Measurements from ENCODE around the gene CYP4F12.
A peak's percentile ranks its signal among the peaks of the same experiment; 100 is the strongest.

The CYP4F12 gene

DNA sequence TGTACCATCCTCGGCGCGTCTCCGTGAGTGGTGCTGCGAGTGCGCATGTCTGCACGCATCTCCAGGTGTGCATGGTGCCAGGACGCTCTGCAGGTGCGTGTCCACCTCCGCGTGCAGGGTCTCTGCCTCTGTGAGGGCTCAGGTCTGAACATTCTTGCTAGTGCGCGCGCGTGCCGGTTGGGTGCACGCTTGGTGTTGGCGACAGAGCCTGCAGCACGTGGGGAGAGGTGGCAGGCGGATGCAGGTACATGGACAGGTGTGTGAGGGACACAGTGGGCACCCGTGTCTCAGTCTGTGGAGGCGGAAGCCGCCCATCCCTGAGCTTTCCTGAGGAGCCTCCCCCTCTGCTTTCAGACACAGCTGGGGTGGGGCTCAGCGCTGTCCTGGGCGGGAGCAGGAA lies 50.1 kb downstream of the CYP4F12 start:
- Histone ChIP-seq H2AFZ (ENCODE audit: low read length) (no peak overlapping the region), H3K4me3 (ENCODE audit: low read length in 2 of 2) (peak overlapping the region in 1 of 2 donors; percentile 49), H3K23ac (ENCODE audit: low read depth, low read length, poor library complexity) (no peak overlapping the region), H3K79me1 (ENCODE audit: low read depth, low read length) (no peaks in the 10 kb centered on the region), H2AK5ac (ENCODE audit: low read depth, low read length) (no peak overlapping the region), H3K4me1 (ENCODE audit: control insufficient read depth in 2 of 2, insufficient read depth in 1 of 2, low read depth in 1 of 2, low read length in 2 of 2) (no peaks in the 10 kb centered on the region), H3K14ac (ENCODE audit: low read length) (no peak overlapping the region), H2BK15ac (ENCODE audit: low read length) (no peak overlapping the region), H4K91ac (ENCODE audit: low read depth, low read length, poor library complexity) (no peak overlapping the region), H3K36me3 (replicated peaks in 1 of 2; ENCODE audit: control insufficient read depth in 2 of 2, insufficient read depth in 2 of 2, low read length in 2 of 2) (no peaks in the 10 kb centered on the region), H3K18ac (ENCODE audit: low read length) (no peak overlapping the region), H2BK12ac (ENCODE audit: low read length) (no peak overlapping the region), H4K8ac (ENCODE audit: low read depth, low read length) (peak overlapping the region; percentile 57), H3K9ac (ENCODE audit: low read depth, low read length, poor library complexity) (no peak overlapping the region), H3K27ac (replicated peaks; ENCODE audit: low read length) (no peak overlapping the region), H2BK5ac (ENCODE audit: low read length) (no peak overlapping the region), H3K27me3 (ENCODE audit: control insufficient read depth in 3 of 3, insufficient read depth in 3 of 3, low read depth in 1 of 3, low read length in 3 of 3) (no peaks in the 10 kb centered on the region), H3K9me3 (replicated peaks in 1 of 2; ENCODE audit: control insufficient read depth in 2 of 2, insufficient read depth in 1 of 2, low read depth in 1 of 2, low read length in 2 of 2) (peaks cover 0 to 39% of the 10 kb centered on the region in 2 donors), H3K4me2 (ENCODE audit: insufficient read depth, low read length, poor library complexity, severe bottlenecking) (no peak overlapping the region), H2BK120ac (ENCODE audit: low read depth, low read length) (no peak overlapping the region), H3K4ac (ENCODE audit: low read length) (no peak overlapping the region)
- no CpG with 5 or more reads among the region's 25 CpGs for WGBS, 2 donors (ENCODE audit: extremely low coverage in 2 of 2, insufficient read length in 2 of 2, insufficient replicate concordance in 1 of 2)
- DNase-seq (ENCODE audit: low spot score), result no peak

DNA sequence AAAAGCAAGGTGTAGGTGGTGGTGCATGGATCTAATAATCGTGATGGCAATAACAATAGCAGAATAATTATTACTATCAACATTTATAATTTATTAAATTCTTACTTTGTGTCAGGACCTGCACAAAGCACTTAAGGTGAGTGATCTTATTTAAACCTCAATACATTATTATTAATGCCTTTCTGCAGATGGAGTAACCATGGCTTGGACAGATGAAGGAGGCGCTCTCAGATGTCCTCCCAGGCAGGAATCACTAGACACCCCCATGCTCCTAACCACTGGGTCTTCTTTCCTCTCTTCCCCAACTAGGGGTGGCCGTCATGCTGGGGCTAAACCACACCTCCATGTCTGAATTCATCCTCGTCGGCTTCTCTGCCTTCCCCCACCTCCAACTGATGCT lies 54.8 kb downstream of the CYP4F12 start, which contains the start of gene OR10H2:
OR10H2 (plus strand) TSS at position 301 of the 400 bp plus-strand sequence; CDS start at position 321, 20 bp downstream.
- Histone ChIP-seq H3K27me3 (ENCODE audit: control insufficient read depth in 3 of 3, insufficient read depth in 3 of 3, low read depth in 1 of 3, low read length in 3 of 3) (no peaks in the 10 kb centered on the region), H2BK15ac (ENCODE audit: low read length) (no peak within 1 kb of the TSS), H2AK5ac (ENCODE audit: low read depth, low read length) (no peak within 1 kb of the TSS), H3K79me1 (ENCODE audit: low read depth, low read length) (no peaks in the 10 kb centered on the region), H3K4me2 (ENCODE audit: insufficient read depth, low read length, poor library complexity, severe bottlenecking) (no peak within 1 kb of the TSS), H3K4me1 (ENCODE audit: control insufficient read depth in 2 of 2, insufficient read depth in 1 of 2, low read depth in 1 of 2, low read length in 2 of 2) (no peaks in the 10 kb centered on the region), H3K14ac (ENCODE audit: low read length) (no peak within 1 kb of the TSS), H3K27ac (replicated peaks; ENCODE audit: low read length) (no peak within 1 kb of the TSS), H2BK5ac (ENCODE audit: low read length) (no peak within 1 kb of the TSS), H2AFZ (ENCODE audit: low read length) (no peak within 1 kb of the TSS), H3K23ac (ENCODE audit: low read depth, low read length, poor library complexity) (no peak within 1 kb of the TSS), H3K4ac (ENCODE audit: low read length) (no peak within 1 kb of the TSS), H3K9me3 (replicated peaks in 1 of 2; ENCODE audit: control insufficient read depth in 2 of 2, insufficient read depth in 1 of 2, low read depth in 1 of 2, low read length in 2 of 2) (peaks cover 0 to 33% of the 10 kb centered on the region in 2 donors), H3K18ac (ENCODE audit: low read length) (no peak within 1 kb of the TSS), H3K9ac (ENCODE audit: low read depth, low read length, poor library complexity) (no peak within 1 kb of the TSS), H3K4me3 (ENCODE audit: low read length in 2 of 2) (peak within 1 kb of the TSS in 1 of 2 donors; percentile 68), H2BK120ac (ENCODE audit: low read depth, low read length) (no peak within 1 kb of the TSS), H2BK12ac (ENCODE audit: low read length) (no peak within 1 kb of the TSS), H4K91ac (ENCODE audit: low read depth, low read length, poor library complexity) (no peak within 1 kb of the TSS), H3K36me3 (replicated peaks in 1 of 2; ENCODE audit: control insufficient read depth in 2 of 2, insufficient read depth in 2 of 2, low read length in 2 of 2) (no peaks in the 10 kb centered on the region), H4K8ac (ENCODE audit: low read depth, low read length) (no peak within 1 kb of the TSS)
- DNase-seq (ENCODE audit: low spot score), result no peak
- WGBS, 2 donors (ENCODE audit: extremely low coverage in 2 of 2, insufficient read length in 2 of 2, insufficient replicate concordance in 1 of 2), result no CpG with 5 or more reads among the region's 5 CpGs

DNA sequence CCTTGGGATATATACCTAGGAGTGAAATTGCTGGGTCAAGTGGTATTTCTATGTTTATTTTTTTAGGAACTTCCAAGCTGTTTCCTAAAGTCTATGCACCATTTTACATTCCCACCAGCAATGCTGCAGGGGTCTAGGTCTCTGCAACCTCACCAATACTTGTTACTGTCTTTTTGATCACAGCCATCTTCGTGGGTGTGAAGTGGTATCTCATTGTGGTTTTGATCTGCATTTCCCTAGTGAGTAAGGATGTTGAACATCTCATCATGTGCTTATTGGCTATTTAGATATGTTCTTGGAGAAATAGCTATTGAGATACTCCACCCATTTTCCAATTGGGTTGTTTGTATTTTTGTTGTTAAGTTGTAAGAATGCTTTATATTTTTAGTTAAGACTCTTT lies 57.7 kb downstream of the CYP4F12 start:
- Histone ChIP-seq H3K79me1 (ENCODE audit: low read depth, low read length) (no peaks in the 10 kb centered on the region), H3K27me3 (ENCODE audit: control insufficient read depth in 3 of 3, insufficient read depth in 3 of 3, low read depth in 1 of 3, low read length in 3 of 3) (no peaks in the 10 kb centered on the region), H2AK5ac (ENCODE audit: low read depth, low read length) (no peak overlapping the region), H2AFZ (ENCODE audit: low read length) (no peak overlapping the region), H3K9me3 (replicated peaks in 1 of 2; ENCODE audit: control insufficient read depth in 2 of 2, insufficient read depth in 1 of 2, low read depth in 1 of 2, low read length in 2 of 2) (peaks cover 0 to 27% of the 10 kb centered on the region in 2 donors), H3K27ac (replicated peaks; ENCODE audit: low read length) (no peak overlapping the region), H3K23ac (ENCODE audit: low read depth, low read length, poor library complexity) (no peak overlapping the region), H2BK120ac (ENCODE audit: low read depth, low read length) (no peak overlapping the region), H3K18ac (ENCODE audit: low read length) (no peak overlapping the region), H4K8ac (ENCODE audit: low read depth, low read length) (no peak overlapping the region), H3K36me3 (replicated peaks in 1 of 2; ENCODE audit: control insufficient read depth in 2 of 2, insufficient read depth in 2 of 2, low read length in 2 of 2) (no peaks in the 10 kb centered on the region), H3K4me3 (ENCODE audit: low read length in 2 of 2) (no peak overlapping the region), H3K4ac (ENCODE audit: low read length) (no peak overlapping the region), H3K14ac (ENCODE audit: low read length) (no peak overlapping the region), H4K91ac (ENCODE audit: low read depth, low read length, poor library complexity) (no peak overlapping the region), H2BK12ac (ENCODE audit: low read length) (no peak overlapping the region), H2BK5ac (ENCODE audit: low read length) (no peak overlapping the region), H3K9ac (ENCODE audit: low read depth, low read length, poor library complexity) (no peak overlapping the region), H3K4me2 (ENCODE audit: insufficient read depth, low read length, poor library complexity, severe bottlenecking) (no peak overlapping the region), H3K4me1 (ENCODE audit: control insufficient read depth in 2 of 2, insufficient read depth in 1 of 2, low read depth in 1 of 2, low read length in 2 of 2) (no peaks in the 10 kb centered on the region), H2BK15ac (ENCODE audit: low read length) (no peak overlapping the region)
- no CpG with 5 or more reads among the region's 1 CpG for WGBS, 2 donors (ENCODE audit: extremely low coverage in 2 of 2, insufficient read length in 2 of 2, insufficient replicate concordance in 1 of 2)
- no peak for DNase-seq (ENCODE audit: low spot score)

DNA sequence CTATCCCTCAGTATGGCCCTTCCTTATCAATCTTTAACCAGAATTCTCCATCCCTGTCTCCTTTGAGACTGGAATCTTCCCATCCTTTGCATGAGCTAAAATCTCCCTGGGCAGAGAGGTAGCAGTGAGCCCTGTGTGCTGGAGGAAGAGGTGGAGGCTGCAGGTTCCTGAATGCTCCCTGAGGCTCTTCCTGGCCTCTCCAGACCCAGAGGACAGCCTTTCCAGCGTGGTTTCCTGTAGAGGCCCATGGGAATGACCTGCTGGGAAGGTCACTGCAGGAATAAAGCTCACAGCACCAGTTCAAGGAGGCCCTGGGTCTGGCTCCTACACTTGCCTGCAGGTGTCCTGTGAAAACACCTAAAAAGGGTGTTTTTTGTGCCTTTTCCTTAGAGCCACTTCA lies 59.5 kb downstream of the CYP4F12 start:
- Histone ChIP-seq H2AK5ac (ENCODE audit: low read depth, low read length) (no peak overlapping the region), H3K14ac (ENCODE audit: low read length) (no peak overlapping the region), H2BK5ac (ENCODE audit: low read length) (no peak overlapping the region), H4K91ac (ENCODE audit: low read depth, low read length, poor library complexity) (no peak overlapping the region), H2BK12ac (ENCODE audit: low read length) (no peak overlapping the region), H3K27me3 (ENCODE audit: control insufficient read depth in 3 of 3, insufficient read depth in 3 of 3, low read depth in 1 of 3, low read length in 3 of 3) (no peaks in the 10 kb centered on the region), H2BK120ac (ENCODE audit: low read depth, low read length) (no peak overlapping the region), H3K4me1 (ENCODE audit: control insufficient read depth in 2 of 2, insufficient read depth in 1 of 2, low read depth in 1 of 2, low read length in 2 of 2) (no peaks in the 10 kb centered on the region), H3K4ac (ENCODE audit: low read length) (no peak overlapping the region), H2AFZ (ENCODE audit: low read length) (no peak overlapping the region), H3K79me1 (ENCODE audit: low read depth, low read length) (no peaks in the 10 kb centered on the region), H3K18ac (ENCODE audit: low read length) (no peak overlapping the region), H3K27ac (replicated peaks; ENCODE audit: low read length) (no peak overlapping the region), H3K4me3 (ENCODE audit: low read length in 2 of 2) (no peak overlapping the region), H3K36me3 (replicated peaks in 1 of 2; ENCODE audit: control insufficient read depth in 2 of 2, insufficient read depth in 2 of 2, low read length in 2 of 2) (no peaks in the 10 kb centered on the region), H3K4me2 (ENCODE audit: insufficient read depth, low read length, poor library complexity, severe bottlenecking) (no peak overlapping the region), H3K23ac (ENCODE audit: low read depth, low read length, poor library complexity) (no peak overlapping the region), H3K9me3 (replicated peaks in 1 of 2; ENCODE audit: control insufficient read depth in 2 of 2, insufficient read depth in 1 of 2, low read depth in 1 of 2, low read length in 2 of 2) (peaks cover 0 to 22% of the 10 kb centered on the region in 2 donors), H2BK15ac (ENCODE audit: low read length) (no peak overlapping the region), H3K9ac (ENCODE audit: low read depth, low read length, poor library complexity) (no peak overlapping the region), H4K8ac (ENCODE audit: low read depth, low read length) (no peak overlapping the region)
- WGBS, 2 donors (ENCODE audit: extremely low coverage in 2 of 2, insufficient read length in 2 of 2, insufficient replicate concordance in 1 of 2), result no CpG with 5 or more reads among the region's 1 CpG
- DNase-seq (ENCODE audit: low spot score), result no peak
